NCI-H82 treated with DMSO at 0.1 percent for 48 hours (cell line): ENCODE measurements around the gene UTP15.
A peak's percentile ranks its signal among the peaks of the same experiment; 100 is the strongest.

ENCODE experiments used
- DNase-seq: peaks from one replicate; lab custom pipeline; 2025; ENCODE audit not compliant: unreplicated experiment; lab: John Stamatoyannopoulos, UW

The UTP15 gene

DNA sequence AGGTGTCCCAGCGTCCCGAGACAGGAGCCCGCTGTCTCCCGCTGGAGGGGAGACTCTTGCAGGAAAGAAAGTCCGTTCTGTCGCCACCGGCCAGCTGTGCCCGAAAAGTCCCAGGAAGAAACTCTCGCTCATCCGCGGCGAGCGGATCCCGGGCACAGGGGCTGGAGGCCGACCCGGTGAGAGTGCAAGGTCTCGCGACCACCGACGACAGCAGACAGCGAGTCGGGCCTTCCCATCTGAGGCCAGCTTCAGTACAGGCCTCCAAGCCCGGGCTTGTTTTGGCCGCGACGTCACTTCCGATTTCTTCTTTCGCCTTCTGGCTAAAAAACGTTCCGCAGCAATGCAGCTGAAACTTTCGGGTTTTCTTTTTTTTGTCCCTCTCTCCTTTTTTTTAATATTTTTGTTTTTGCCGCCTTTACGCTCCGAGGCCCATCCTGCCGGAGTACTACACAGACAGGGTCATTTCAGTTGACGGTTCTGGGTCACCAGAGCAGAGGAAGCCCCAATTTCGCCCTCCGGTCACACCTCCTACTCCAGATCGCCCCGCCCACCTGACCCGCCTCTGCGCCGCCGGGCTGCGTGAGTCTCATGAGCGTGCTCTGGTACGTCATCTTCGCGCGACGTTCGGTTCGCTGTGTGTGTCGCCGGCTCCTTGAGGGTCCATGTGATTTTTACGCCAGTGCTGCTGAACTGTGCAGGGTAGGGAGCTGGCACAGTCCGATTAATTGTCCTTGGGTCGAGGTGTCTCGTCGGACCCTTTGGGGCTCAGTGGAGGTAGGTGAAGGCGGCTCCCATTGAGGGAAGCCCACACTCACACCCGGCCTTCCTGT, at the start of gene UTP15, which contains the start of gene ANKRA2:
Gene UTP15, plus strand, starts transcription at position 605 of the 830 bp plus-strand sequence. CDS start 1,602 bp downstream, outside the sequence.
Gene ANKRA2, minus strand, starts transcription at position 501 of the 830 bp plus-strand sequence. CDS start 2,758 bp downstream, outside the sequence.
- DNase-seq = peak; percentile 82

- peak; percentile 52 for DNase-seq
Measured at GRCh38 chr5:73519531-73520283, 45.8 kb upstream of the UTP15 start.

GRCh38 chr5:73522989-73523388, 42.6 kb upstream of the UTP15 start:
- DNase-seq = no peak

DNA sequence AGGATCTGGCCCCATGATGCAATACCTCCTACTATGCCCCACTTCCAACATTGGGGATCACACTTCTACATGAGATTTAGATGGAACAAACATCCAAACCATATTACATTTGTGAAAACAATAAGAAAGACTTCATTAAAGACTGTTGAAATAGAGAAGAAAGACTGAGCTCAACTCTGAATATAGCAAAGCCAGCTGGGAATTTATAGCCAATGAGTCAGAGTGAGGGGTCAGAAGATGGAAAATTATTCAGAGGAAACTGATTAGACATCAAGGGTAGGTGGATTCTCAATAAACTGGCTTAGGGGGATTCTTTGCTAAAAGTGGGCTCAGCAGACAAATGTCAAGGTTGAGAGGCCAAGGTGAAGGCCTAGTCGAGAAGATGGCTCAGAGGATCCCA, 41.7 kb upstream of the UTP15 start:
- DNase-seq = no peak

GRCh38 chr5:73525606-73526203, 39.8 kb upstream of the UTP15 start:
- no peak for DNase-seq

GRCh38 chr5:73528248-73528647, 37.3 kb upstream of the UTP15 start:
- DNase-seq = no peak

- DNase-seq = no peak
Measured at GRCh38 chr5:73529081-73529480, 36.5 kb upstream of the UTP15 start.

DNA sequence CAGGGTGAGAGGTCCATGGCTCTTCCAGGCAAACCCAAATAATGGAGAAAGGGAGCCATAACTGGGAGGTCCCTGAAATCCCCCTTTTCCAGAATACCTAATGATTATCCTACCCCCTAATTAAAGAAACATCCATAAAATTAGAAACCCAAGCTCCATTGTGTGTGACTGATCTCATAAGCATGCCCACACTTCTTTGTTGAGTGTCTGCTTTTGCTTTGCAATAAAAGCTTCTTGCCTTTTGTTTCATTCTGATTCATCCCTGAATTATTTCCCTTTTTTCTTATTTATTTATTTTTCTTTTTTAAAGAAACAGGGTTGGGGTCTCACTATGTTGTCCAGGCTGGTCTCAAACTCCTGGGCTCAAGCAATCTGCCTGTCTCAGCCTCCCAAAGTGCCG, 34.2 kb upstream of the UTP15 start:
- no peak for DNase-seq

- no peak for DNase-seq
Measured at GRCh38 chr5:73532195-73532594, 33.3 kb upstream of the UTP15 start.

GRCh38 chr5:73534011-73534644, 31.4 kb upstream of the UTP15 start:
- no peak for DNase-seq

- no peak for DNase-seq
Measured at GRCh38 chr5:73534971-73535370, 30.6 kb upstream of the UTP15 start.

DNA sequence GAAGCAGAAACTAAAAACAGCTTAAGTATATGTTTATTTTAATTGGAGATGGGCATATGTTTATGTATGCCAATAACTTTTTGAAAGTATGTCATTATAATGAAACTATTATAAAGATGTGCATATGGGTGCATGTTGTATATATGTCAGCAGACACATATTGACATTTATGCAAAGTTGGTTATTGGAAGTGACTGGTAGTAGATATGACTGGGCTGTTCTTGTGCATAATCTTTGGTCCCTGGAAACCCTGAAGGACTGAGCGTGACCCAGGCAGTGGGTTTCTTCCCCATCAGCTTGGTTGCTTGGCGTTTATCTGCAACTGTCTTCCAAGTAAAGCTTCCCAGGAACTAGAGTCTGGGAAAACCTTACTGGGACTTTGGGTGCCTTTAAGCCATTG, 25.8 kb upstream of the UTP15 start:
- DNase-seq = no peak

DNA sequence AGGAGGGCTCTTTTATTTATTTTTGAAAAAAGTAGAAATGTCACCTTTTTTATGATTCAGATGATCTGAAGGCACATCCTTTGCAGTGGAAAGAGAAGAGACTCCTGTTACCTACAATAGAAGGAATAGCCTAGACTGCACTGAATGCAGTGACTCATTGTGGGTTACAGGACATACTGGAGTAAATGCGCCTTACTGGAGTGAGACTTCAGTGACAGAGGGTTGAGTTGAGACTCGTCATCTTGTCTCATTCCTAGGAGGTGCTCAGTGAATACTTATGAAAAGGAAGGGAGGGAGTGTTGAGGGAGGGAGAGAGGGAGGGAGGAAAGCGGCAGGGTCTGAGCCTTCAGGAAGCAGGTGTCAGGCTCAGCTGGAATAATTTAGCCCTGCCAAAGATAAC, 25.4 kb upstream of the UTP15 start:
- no peak for DNase-seq

DNA sequence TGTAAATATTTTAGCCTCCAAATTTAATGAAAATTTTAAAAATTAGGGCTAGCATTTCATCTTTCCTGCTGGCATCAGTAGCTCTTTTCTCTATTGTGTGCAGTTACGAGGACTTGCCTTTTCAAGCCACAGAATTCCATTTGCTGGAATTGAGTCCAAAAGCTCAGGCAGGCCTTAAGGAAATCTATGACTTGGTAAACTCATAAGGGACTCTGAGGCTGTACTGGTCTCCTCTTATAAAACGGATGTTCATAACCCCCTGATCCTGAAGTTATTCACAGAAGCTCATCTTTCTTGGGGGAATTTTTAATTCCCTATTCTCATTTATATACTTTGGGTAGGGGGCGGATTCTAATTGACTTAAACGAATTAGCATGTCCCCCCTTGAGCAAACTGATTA, 23.5 kb upstream of the UTP15 start:
- no peak for DNase-seq

GRCh38 chr5:73544429-73545402, 20.8 kb upstream of the UTP15 start:
- DNase-seq = peak; percentile 20

- DNase-seq = no peak
Measured at GRCh38 chr5:73545403-73545779, 20.2 kb upstream of the UTP15 start.

DNA sequence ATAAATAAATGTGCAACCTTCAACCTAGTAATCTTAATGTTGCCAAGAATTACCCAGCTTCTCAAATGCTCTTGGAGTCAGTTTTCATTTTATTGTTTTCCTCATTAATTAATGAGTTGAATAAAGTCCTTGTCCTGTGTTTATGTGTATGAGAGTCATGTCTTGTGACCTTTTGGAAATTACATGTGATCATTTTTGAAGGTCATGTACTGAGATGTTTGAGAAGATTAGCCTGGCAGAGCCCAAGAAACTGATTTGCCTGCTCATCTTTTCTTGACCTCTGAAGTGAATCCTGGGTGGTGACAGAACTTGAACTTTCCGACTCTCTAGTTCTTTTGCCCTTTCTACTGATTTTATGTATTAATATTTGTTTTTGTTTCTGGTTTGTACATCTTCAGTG, 15.5 kb upstream of the UTP15 start:
- DNase-seq = no peak

- DNase-seq = no peak
Measured at GRCh38 chr5:73552642-73553041, 12.9 kb upstream of the UTP15 start.

DNA sequence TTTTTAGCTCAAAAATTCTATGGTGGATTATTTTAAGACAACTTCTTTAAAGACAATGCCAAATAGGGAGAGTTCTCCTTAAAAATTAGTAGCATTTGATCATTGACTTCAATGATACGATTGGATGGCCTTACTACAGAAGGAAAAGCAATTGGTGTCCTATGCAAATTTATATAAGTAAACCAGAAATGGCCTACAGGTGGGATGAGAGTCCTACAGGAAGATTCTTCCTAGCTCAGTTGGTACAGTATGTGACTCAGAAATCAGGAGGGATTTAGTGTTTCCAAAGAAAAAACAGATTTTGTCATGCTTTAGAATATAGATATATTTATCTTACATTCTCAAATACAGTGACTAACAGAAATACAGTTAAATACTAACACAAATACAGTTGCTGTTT, 6.6 kb upstream of the UTP15 start:
- no peak for DNase-seq

- DNase-seq = no peak
Measured at GRCh38 chr5:73564018-73564417, 1.5 kb upstream of the UTP15 start.
